Left colon (tissue), 2 donors: ENCODE measurements around the gene PAQR5. TPM values are rescaled to one million over a fixed set of nuclear protein-coding genes. Genes with fewer than 3 reads are reported as not detected.
"Not testable (repeated sequence)": the region's sequence is repeated elsewhere in the genome, so short reads cannot be mapped to it uniquely, and the experiment has no call there.

Experiments
- ATAC-seq: fragments of 200-7000 bp; cut with Tn5 transposase; one replicate; pipeline ENCODE4 v1.9.1; 2020; ENCODE audit warnings: mild to moderate bottlenecking, moderate library complexity
- DNase-seq, 2 donors: peaks; one replicate each; pipeline ENCODE4 v3.0.0-alpha.2; 2020
- intact Hi-C, 2 donors: fragments of 100-400 bp; cut with DNase I in 1 of 2; cut with micrococcal nuclease in 1 of 2; formaldehyde crosslinking; loops; one replicate each; pipeline versions ENCODE4 v1.11.2 to v1.14.0; 2022; cut with DNase I, micrococcal nuclease
- total RNA-seq, 2 donors: library from RNA; stranded (reverse); fragmentation: NEBNext Ultra II Directional; extraction: Animal tissue kit (Norgen Biotek cat#: 25700); gene quantifications; one replicate each; pipeline ENCODE4 v1.2.1, GENCODE V29; 2021
- donor health status: DM: no; HTN: no; CAD: no.
- donor health status: DM: yes; HTN: yes; CAD: no.

The PAQR5 gene
- total RNA-seq, 2 donors from 2014 or later: 62.3 to 63.6 TPM

GRCh38 chr15:69339214-69339543, 40.5 kb downstream of the PAQR5 start:
- DNase-seq, ATAC-seq, intact Hi-C loops: not testable (repeated sequence)

GRCh38 chr15:69340243-69340900, 41.7 kb downstream of the PAQR5 start:
- DNase-seq: no peak
- intact Hi-C loops: no loop called here
- no peak for ATAC-seq

- no peak for ATAC-seq
- DNase-seq: no peak
- intact Hi-C loops: no loop called here
Observed at GRCh38 chr15:69341356-69341755, 42.6 kb downstream of the PAQR5 start.

GRCh38 chr15:69342460-69343076, 43.9 kb downstream of the PAQR5 start:
- no peak for ATAC-seq
- intact Hi-C loops: no loop called here

GRCh38 chr15:69343133-69343532, 44.4 kb downstream of the PAQR5 start:
- ATAC-seq: no peak
- intact Hi-C loops: no loop called here
- no peak for DNase-seq

More at GRCh38 chr15:69342460-69343076, 43.9 kb downstream of the PAQR5 start:
- DNase-seq: no peak

- intact Hi-C loops: no loop called here
- DNase-seq (no peak), ATAC-seq (no peak)
Observed at GRCh38 chr15:69344238-69344637, 45.5 kb downstream of the PAQR5 start.

GRCh38 chr15:69346112-69346511, 47.4 kb downstream of the PAQR5 start:
- ATAC-seq (no peak), DNase-seq (no peak)
- intact Hi-C loops: no loop called here

GRCh38 chr15:69351333-69351732, 52.6 kb downstream of the PAQR5 start:
- intact Hi-C loops: no loop called here
- DNase-seq (no peak), ATAC-seq (no peak)

- intact Hi-C loops: no loop called here
- DNase-seq (no peak), ATAC-seq (no peak)
Observed at GRCh38 chr15:69351884-69352283, 53.2 kb downstream of the PAQR5 start.

GRCh38 chr15:69357773-69358771, 59.4 kb downstream of the PAQR5 start:
- DNase-seq (no peak), ATAC-seq (no peak)
- intact Hi-C loops: no loop called here

GRCh38 chr15:69358850-69359249, 60.1 kb downstream of the PAQR5 start:
- intact Hi-C loops: no loop called here
- DNase-seq: no peak
- ATAC-seq: no peak

- intact Hi-C loops: no loop called here
- DNase-seq (peak in 1 of 2 donors; percentile 11), ATAC-seq (peak; percentile 53)
Observed at GRCh38 chr15:69359722-69360121, 61.0 kb downstream of the PAQR5 start.

GRCh38 chr15:69360642-69361041, 61.9 kb downstream of the PAQR5 start:
- intact Hi-C loops: no loop called here
- ATAC-seq (no peak), DNase-seq (no peak)

- no peak for ATAC-seq
- DNase-seq: no peak
- intact Hi-C loops: no loop called here
Observed at GRCh38 chr15:69367236-69367635, 68.5 kb downstream of the PAQR5 start.

- no peak for ATAC-seq
- DNase-seq: no peak
- intact Hi-C loops: no loop called here
Observed at GRCh38 chr15:69369631-69370030, 70.9 kb downstream of the PAQR5 start.

- no peak for ATAC-seq
- DNase-seq: no peak
- intact Hi-C loops: no loop called here
Observed at GRCh38 chr15:69373406-69373805, 74.7 kb downstream of the PAQR5 start.

GRCh38 chr15:69375151-69375790, 76.6 kb downstream of the PAQR5 start:
- ATAC-seq (no peak), DNase-seq (no peak)
- intact Hi-C loops: no loop called here

GRCh38 chr15:69377216-69377970, 78.7 kb downstream of the PAQR5 start:
- DNase-seq (no peak), ATAC-seq (no peak)
- intact Hi-C loops: no loop called here
